Activated CD4-positive, alpha-beta T cell treated with anti-CD3 and anti-CD28 coated beads, Interleukin-2, amount 10 ng/mL, durations not matched to agents 24 days and 14 days (primary cell): Measurements from ENCODE around the gene PLA2G6. TPM values are rescaled to one million over a fixed set of nuclear protein-coding genes. Genes with fewer than 3 reads are reported as not detected.

ENCODE experiments used
- DNase-seq: peaks from one replicate; pipeline ENCODE4 v3.0.0; 2022
- H3K27ac Mint-ChIP-seq: one replicate; pipeline ENCODE4 v1.8.0; 2022; ENCODE audit warnings: mild to moderate bottlenecking, mixed read lengths
- H3K27me3 Mint-ChIP-seq: one replicate; pipeline ENCODE4 v1.8.0; 2022; ENCODE audit warnings: mixed read lengths
- H3K36me3 Mint-ChIP-seq: one replicate; pipeline ENCODE4 v1.8.0; 2022; ENCODE audit warnings: low read depth, mild to moderate bottlenecking, mixed read lengths
- H3K4me1 Mint-ChIP-seq: one replicate; pipeline ENCODE4 v1.8.0; 2021; ENCODE audit warnings: mixed read lengths
- H3K4me3 Mint-ChIP-seq: one replicate; pipeline ENCODE4 v1.8.0; 2022; ENCODE audit warnings: mild to moderate bottlenecking, moderate library complexity, mixed read lengths
- H3K9me3 Mint-ChIP-seq: one replicate; pipeline ENCODE4 v1.8.0; 2021; ENCODE audit warnings: mixed read lengths
- intact Hi-C: fragments of 100-400 bp; cut with micrococcal nuclease; formaldehyde crosslinking; loops from one replicate; pipeline ENCODE4 v1.15.1; 2023
- total RNA-seq: library from RNA; stranded (reverse); gene quantifications from 2 replicates; pipeline ENCODE4 v1.2.3, GENCODE V29; 2022

Gene PLA2G6
- total RNA-seq, 1 donor from 2014 or later: 34.3 TPM

DNA sequence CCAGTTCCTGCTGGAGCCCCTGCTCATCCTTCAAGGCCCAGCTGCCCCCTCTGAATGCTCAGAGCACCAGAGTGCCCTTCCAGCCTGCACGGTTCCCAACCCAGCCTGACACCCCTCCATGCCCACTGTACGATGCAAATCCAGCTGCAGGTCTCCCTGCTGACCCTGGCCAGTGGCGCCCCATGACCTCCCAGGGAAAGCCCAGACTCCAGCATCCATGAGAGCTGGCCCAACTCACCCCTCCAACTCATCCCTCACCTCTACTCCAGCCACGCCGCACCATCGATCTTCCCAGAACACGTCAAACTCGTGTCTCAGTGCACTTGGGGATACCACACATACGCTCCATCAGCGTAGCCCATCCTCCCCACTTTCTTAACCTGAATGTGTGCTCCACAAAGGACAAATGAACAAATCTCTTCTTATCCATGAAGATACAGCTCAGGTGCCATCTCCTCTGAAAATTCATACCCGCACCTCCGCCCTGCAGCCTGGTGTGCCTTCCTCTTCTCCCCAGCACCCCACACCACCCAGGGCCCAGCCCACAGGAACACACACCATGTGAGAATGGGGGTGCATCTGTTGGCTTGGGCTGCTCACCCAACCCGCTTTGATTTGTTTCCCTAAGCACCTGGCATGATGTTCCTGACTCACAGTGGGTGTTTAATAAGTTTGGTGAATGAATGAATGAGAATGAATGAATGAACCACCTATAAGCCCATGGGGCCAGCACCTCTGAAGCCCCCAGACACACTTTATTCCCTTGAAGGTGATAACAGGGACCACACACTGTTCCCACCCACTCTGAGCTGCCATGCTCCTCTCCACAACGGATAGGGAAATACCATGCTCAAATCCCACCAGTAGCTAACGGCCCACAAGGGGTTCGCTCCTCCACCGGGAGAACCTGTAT is 6.2 kb downstream of the PLA2G6 start:
- intact Hi-C loops: no loop called here
- H3K4me3 Mint-ChIP-seq: no peak overlapping the region
- no peaks in the 10 kb centered on the region for H3K9me3 Mint-ChIP-seq
- H3K4me1 Mint-ChIP-seq: peaks cover 42% of the 10 kb centered on the region
- H3K36me3 Mint-ChIP-seq: peaks cover 4% of the 10 kb centered on the region
- H3K27ac Mint-ChIP-seq: peak overlapping the region; percentile 78
- H3K27me3 Mint-ChIP-seq: no peaks in the 10 kb centered on the region
- no peak for DNase-seq

DNA sequence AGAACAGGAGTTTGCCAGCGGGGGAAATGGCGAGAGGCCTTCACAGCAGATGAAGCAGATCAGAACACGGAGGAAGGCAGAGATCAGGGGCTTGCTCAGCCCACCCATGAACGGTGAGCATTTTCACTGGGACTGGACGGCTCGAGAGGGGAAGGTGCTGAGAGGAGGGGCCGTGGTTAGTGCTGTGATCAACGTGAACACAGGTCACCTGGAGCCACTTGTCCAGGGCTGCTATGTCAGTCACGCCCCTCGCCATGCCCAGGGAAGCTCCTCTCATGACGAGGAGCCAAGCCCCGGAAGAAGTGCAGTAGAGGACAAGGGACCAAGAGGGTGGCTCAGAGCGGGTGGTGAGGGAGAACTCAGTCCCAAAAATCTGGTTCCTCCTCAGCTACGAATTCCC is 7.0 kb downstream of the PLA2G6 start:
- intact Hi-C loops: no loop called here
- H3K4me3 Mint-ChIP-seq: no peak overlapping the region
- H3K27ac Mint-ChIP-seq: no peak overlapping the region
- H3K9me3 Mint-ChIP-seq: no peaks in the 10 kb centered on the region
- peaks cover 4% of the 10 kb centered on the region for H3K36me3 Mint-ChIP-seq
- H3K4me1 Mint-ChIP-seq: peaks cover 34% of the 10 kb centered on the region
- no peaks in the 10 kb centered on the region for H3K27me3 Mint-ChIP-seq
- no peak for DNase-seq

DNA sequence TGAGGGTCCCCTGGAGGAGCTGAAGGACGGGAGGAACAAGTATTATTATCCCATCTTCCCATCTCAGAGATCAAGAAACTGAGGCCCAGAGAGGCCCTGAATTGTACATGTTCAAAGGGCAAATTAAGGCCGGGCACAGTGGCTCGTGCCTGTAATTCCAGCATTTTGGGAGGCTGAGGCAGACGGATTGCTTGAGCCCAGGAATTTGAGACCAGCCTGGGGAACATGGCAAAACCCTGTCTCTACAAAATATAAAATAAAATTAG is 8.1 kb downstream of the PLA2G6 start:
- H3K27me3 Mint-ChIP-seq: no peaks in the 10 kb centered on the region
- H3K4me3 Mint-ChIP-seq: no peak overlapping the region
- H3K4me1 Mint-ChIP-seq: peaks cover 28% of the 10 kb centered on the region
- DNase-seq: no peak
- H3K36me3 Mint-ChIP-seq: peaks cover 6% of the 10 kb centered on the region
- intact Hi-C loops: no loop called here
- H3K9me3 Mint-ChIP-seq: no peaks in the 10 kb centered on the region
- H3K27ac Mint-ChIP-seq: no peak overlapping the region

DNA sequence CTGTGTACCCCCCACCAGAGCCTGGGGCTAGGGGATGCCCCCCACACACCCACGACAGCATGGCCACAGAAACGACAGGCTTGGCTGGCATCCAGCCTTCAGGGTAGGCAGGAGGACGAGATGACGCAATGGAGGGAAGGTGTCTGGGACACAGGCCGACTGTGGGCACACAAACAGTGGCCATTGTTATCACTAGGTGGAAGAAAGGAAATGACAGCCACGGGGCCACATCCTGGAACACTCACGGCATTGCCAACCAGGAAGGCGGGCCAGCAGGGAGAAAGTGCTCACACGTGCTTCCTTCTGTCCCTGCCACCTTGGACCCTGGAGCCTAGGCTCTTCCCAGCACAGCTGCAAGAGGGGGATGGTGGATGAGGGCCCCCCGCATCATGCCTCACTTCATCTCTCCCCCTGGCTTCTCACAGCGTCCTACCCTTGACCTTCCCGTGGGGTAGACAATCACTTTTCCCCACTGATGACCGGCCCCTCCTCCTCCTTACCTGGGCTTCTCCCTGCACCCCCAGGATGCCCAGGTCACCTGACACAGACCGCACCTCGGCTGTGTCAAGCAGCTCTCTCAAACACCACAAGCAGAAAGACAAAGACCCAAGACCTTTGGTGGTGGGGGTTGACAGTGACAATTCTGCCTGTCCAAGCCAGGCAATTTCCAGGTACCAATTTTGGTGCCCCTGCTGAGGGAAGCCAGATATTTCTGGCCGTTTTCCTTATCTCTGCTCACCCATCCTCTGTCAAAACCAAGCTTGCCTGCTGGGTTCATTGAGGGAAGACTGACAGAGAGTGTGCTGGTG is 8.6 kb downstream of the PLA2G6 start:
- Mint-ChIP-seq H3K36me3 (peaks cover 6% of the 10 kb centered on the region), H3K4me1 (peaks cover 27% of the 10 kb centered on the region), H3K4me3 (no peak overlapping the region), H3K27ac (no peak overlapping the region), H3K9me3 (no peaks in the 10 kb centered on the region), H3K27me3 (no peaks in the 10 kb centered on the region)
- intact Hi-C loops: no loop called here
- DNase-seq: no peak

DNA sequence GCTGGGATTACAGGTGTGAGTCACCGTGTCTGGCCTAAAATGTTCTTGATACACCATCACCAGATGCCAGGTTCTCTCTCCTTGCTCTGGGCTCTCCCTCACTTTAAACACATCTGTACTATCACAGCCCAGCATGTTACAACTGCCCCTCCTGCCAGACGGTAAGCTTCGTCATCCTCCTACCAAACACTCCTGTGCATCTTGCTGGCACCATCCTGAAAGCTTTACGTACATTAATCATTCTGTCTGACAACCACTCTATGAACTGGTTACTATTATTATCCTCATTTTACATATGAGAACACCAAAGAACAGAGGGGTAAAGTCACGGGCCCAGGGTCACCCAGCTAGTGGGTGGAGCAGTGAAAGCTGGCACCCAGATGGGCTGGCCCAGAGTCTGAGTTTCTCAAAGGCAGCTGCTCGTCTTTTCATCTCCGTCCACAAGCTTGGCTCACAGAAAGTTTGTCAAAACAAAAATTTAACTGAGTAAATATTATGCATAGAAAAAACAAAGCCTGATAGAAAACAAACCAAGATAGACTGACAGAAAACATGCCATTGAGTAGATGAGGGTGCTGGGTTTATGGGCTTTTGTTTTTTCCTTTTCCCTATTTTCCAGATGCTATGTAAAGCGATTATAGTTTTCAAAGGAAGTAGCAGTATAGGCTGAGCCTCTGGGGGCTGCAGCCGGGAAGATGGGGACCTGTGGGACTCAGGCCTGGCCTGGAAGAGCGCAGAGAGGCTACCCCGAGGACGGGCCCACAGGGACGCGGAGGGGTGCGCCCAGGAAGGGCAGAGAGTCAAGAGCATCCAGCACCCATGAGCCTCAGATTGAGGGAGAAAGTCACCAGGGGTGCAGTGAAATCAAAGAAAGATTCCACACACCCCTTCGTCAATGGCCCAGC is 9.5 kb downstream of the PLA2G6 start:
- peaks cover 11% of the 10 kb centered on the region for H3K36me3 Mint-ChIP-seq
- H3K9me3 Mint-ChIP-seq: no peaks in the 10 kb centered on the region
- intact Hi-C loops: no loop called here
- no peak for DNase-seq
- no peak overlapping the region for H3K27ac Mint-ChIP-seq
- H3K27me3 Mint-ChIP-seq: no peaks in the 10 kb centered on the region
- peaks cover 24% of the 10 kb centered on the region for H3K4me1 Mint-ChIP-seq
- H3K4me3 Mint-ChIP-seq: no peak overlapping the region

DNA sequence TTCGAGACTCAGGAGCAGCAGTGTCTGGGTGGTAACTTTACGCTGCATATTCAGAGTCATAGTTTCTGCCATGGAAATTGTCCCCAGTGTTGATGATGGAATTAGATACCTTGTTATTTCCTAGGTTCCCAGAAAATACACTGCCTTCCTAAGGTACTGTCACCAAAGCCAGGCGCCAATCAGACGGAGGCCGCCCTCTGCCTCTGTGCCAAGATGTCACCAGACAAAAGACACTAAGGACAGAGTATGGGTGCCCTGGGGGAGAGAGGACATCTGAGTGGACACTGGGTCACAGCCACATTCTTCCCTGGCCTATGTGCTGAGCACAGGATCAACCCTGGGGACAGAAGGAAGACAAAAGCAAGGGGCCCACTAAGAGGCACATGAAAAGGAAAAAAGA is 11.2 kb downstream of the PLA2G6 start:
- intact Hi-C loops: no loop called here
- H3K27ac Mint-ChIP-seq: no peak overlapping the region

DNA sequence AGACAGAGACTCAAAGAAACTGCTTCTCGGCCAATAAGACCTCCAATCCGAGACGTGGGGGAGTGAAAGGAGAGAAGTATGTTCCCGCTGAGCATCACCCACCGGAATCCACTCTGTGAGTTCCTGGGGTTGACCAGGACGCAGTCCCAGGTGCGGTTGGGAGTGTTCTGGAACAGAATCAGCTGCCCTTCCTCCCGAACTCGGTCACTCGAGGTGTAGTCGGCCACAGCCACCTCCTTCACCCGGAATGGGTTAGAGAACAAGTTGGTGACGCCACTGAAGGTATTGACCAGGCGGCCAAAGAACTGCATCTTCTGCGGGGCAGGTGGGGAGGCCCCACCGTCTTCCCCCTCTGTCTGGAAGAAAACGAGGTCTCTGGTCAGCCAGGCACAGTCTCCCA is 12.5 kb downstream of the PLA2G6 start:
- H3K4me1 Mint-ChIP-seq: peaks cover 19% of the 10 kb centered on the region
- no peak overlapping the region for H3K27ac Mint-ChIP-seq
- no peak for DNase-seq
- no peaks in the 10 kb centered on the region for H3K27me3 Mint-ChIP-seq
- peaks cover 19% of the 10 kb centered on the region for H3K36me3 Mint-ChIP-seq
- no peak overlapping the region for H3K4me3 Mint-ChIP-seq
- H3K9me3 Mint-ChIP-seq: no peaks in the 10 kb centered on the region
- intact Hi-C loops: no loop called here

More for the DNA sequence above, 11.2 kb downstream of the PLA2G6 start:
- DNase-seq: no peak
- Mint-ChIP-seq H3K4me3 (no peak overlapping the region), H3K27me3 (no peaks in the 10 kb centered on the region), H3K4me1 (peaks cover 16% of the 10 kb centered on the region), H3K9me3 (no peaks in the 10 kb centered on the region), H3K36me3 (peaks cover 14% of the 10 kb centered on the region)

DNA sequence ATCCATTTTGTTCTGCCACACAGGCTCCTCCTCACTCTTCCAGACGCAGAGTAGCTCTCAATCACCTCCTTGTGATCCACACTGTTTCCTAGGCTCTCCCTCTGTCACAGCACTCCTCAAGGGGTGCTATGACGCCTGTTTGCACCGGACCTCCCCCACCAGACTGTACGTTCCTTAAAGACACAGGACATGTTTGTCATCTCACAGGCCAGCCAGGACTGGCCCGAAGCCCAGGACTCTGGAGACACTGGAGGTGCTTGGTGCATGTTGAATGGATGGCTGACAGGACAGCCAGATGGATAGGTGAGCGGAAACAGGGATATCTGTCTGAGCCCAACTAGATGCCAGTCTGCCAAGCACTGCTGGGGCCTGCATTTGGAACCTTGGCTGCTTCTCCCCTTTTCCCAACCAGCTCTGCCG is 13.6 kb downstream of the PLA2G6 start:
- peaks cover 15% of the 10 kb centered on the region for H3K4me1 Mint-ChIP-seq
- H3K27me3 Mint-ChIP-seq: no peaks in the 10 kb centered on the region
- intact Hi-C loops: no loop called here
- DNase-seq: no peak
- H3K27ac Mint-ChIP-seq: no peak overlapping the region
- peaks cover 20% of the 10 kb centered on the region for H3K36me3 Mint-ChIP-seq
- no peaks in the 10 kb centered on the region for H3K9me3 Mint-ChIP-seq
- no peak overlapping the region for H3K4me3 Mint-ChIP-seq

DNA sequence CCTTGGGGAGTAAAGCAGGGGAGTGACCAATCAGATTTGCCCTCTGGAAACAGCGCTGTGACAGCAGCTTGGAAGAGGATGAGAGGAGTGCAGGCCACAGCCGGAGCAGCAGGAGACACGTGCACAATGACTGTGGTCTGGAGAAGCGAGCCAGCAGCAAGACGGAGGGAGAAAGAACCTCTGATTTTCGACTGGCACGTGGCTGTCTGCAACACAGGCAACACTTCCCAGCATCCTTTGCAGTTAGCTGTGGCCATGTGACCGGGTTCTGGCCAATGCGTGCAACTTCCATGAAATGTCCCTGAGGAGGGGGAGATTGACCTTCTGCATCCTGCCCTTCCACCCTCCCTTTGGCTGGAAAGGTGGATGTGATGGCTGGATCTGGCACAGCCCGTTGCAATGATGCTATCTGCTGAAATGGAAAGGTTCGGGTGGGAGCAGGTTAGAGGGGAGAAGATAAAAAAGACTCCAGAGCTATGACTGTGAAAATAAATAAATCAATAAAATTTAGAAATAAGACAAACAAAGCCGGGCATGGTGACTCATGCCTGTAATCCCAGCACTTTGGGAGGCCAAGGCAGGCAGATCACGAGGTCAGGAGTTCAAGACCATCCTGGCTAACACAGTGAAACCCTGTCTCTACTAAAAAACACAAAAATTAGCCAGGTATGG is 15.6 kb downstream of the PLA2G6 start:
- Mint-ChIP-seq H3K27me3 (no peaks in the 10 kb centered on the region), H3K9me3 (no peaks in the 10 kb centered on the region), H3K27ac (no peak overlapping the region), H3K36me3 (peaks cover 28% of the 10 kb centered on the region), H3K4me3 (no peak overlapping the region), H3K4me1 (peaks cover 18% of the 10 kb centered on the region)
- intact Hi-C loops: no loop called here
- DNase-seq: no peak

DNA sequence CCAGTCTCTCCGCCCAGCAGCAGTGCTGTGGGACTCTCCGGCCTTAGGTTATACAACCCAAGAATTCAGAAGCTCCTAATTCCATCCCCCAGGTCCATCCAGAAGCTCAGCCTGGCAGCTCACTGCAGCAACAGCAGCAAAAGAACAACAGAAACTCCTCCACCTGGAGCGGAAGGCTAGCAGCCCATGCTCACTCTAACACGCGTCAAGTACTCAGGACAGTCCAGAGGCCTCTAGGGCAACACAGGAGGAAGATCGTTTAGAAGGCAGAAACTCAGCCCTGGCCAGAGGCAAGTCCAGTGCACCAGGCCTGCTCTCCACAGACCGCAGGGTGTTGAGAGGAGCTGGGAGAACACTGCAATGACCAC is 17.1 kb downstream of the PLA2G6 start:
- Mint-ChIP-seq H3K27ac (no peak overlapping the region), H3K9me3 (no peaks in the 10 kb centered on the region), H3K4me1 (peaks cover 18% of the 10 kb centered on the region), H3K4me3 (no peak overlapping the region), H3K36me3 (peaks cover 28% of the 10 kb centered on the region), H3K27me3 (no peaks in the 10 kb centered on the region)
- no peak for DNase-seq
- intact Hi-C loops: no loop called here

DNA sequence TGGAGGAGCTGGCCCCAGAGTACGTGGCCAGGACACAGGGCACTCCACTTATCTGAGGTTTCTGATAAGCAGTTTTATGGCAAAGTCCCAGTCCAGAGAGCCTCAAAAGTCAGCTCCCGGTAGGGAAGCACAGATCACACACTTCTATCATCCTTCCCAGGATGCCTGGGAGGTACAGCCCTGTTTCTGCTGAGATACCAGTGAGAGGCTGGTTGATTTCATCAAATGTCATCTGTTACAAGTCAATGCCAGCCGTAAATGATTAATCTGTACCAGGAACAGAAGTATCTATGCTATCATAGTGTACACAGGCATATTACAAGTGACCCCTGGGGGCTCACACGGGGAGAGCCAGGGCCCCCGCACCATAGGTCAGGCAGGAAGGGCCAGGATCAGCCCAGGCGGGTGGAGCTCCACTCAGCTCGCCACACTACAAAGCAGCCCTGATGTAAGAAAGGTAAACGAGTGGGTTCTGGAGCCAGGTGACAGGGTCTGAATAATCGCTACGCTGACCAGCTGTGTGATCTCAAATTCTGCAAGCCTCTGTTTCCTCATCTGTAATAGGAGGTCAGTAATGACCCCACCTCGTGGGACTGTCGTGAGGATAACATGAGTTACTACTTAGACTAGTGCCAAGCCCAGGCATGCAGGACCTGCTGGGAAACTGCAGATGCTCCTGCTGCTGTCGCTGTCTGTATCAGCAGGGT is 17.6 kb downstream of the PLA2G6 start:
- peaks cover 18% of the 10 kb centered on the region for H3K4me1 Mint-ChIP-seq
- no peak overlapping the region for H3K27ac Mint-ChIP-seq
- no peak for DNase-seq
- peaks cover 28% of the 10 kb centered on the region for H3K36me3 Mint-ChIP-seq
- intact Hi-C loops: no loop called here
- H3K27me3 Mint-ChIP-seq: no peaks in the 10 kb centered on the region
- no peak overlapping the region for H3K4me3 Mint-ChIP-seq
- no peaks in the 10 kb centered on the region for H3K9me3 Mint-ChIP-seq

DNA sequence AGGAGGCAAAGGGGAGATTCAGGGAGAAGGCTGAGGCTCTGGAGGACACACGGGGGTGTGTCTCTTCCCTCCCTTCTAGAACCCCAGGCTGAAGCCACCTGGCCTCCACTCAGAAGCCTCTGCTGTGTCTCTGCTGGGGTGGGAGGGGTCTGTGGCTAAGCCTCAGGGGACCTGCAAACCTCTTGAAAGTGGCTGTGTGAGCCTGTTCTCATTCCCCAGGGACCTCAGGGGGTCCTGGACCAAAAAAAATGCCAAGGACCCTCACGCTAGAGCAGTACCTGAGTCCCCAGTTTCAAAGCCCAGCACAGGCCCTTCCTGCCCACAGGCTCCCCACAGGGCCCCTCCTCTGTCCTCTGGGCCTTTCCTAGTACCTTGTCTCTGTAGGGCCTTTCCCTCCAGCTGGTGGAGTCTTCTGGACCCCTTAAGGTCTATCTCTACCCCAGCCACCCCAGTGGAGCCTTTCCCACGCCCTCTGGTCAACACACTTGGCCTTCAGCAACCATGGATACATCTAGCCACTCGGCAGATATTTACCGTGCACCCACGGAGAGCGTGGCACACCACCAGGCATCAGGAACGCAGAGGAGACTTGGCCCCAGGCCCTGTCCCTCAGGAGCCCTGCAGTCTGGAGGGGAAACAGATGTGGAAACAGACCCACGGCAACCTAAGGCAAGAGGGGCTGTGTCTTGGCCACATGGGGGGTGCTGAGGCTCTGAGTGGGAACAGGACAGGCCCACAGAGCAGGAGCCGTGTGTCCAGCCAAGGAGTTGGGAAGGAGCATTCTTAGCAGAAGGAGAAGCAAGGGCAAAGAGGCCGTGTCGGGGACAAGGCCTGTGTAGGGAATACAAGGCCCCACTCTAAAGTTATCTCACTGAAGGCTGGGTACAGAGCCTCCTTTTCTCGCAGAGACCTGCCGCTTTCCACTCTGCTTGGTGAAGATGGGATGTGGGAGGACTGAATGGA is 18.5 kb downstream of the PLA2G6 start:
- DNase-seq: no peak
- no peak overlapping the region for H3K27ac Mint-ChIP-seq
- no peak overlapping the region for H3K4me3 Mint-ChIP-seq
- no peaks in the 10 kb centered on the region for H3K27me3 Mint-ChIP-seq
- intact Hi-C loops: no loop called here
- H3K4me1 Mint-ChIP-seq: peaks cover 18% of the 10 kb centered on the region
- peaks cover 26% of the 10 kb centered on the region for H3K36me3 Mint-ChIP-seq
- no peaks in the 10 kb centered on the region for H3K9me3 Mint-ChIP-seq
